ENCODE data around the gene ST6GALNAC4. TPM values are rescaled to one million over a fixed set of nuclear protein-coding genes. Genes with fewer than 3 reads are reported as not detected.

The ST6GALNAC4 gene
- total RNA-seq, 4 donors from 2014 or later: 9.6 to 39.1 (median 21.4) TPM

DNA sequence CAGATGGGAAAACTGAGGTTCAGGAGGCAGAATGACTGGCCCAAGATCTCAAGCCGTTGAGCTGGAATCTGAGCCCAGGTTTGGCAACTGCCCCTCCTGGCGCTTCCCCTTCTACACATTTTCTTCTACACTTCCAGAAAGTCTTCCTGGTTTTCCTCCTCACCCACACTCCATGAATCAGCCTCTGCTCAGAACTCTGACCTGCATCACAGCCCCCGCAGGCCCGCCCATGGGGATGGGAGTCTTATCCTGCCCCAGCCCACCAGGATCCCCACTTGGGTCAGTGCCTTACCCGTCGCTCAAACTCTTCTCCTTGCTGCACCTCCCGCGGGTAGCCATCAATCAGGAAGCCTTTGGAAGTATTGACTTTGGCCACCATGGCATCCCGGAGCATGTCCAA lies 45.3 kb downstream of the ST6GALNAC4 start:
- TF ChIP-seq, protein P1, sequence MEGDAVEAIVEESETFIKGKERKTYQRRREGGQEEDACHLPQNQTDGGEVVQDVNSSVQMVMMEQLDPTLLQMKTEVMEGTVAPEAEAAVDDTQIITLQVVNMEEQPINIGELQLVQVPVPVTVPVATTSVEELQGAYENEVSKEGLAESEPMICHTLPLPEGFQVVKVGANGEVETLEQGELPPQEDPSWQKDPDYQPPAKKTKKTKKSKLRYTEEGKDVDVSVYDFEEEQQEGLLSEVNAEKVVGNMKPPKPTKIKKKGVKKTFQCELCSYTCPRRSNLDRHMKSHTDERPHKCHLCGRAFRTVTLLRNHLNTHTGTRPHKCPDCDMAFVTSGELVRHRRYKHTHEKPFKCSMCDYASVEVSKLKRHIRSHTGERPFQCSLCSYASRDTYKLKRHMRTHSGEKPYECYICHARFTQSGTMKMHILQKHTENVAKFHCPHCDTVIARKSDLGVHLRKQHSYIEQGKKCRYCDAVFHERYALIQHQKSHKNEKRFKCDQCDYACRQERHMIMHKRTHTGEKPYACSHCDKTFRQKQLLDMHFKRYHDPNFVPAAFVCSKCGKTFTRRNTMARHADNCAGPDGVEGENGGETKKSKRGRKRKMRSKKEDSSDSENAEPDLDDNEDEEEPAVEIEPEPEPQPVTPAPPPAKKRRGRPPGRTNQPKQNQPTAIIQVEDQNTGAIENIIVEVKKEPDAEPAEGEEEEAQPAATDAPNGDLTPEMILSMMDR (IDR thresholded peaks at IDR 0.05; ENCODE audit: low read depth): no peak

DNA sequence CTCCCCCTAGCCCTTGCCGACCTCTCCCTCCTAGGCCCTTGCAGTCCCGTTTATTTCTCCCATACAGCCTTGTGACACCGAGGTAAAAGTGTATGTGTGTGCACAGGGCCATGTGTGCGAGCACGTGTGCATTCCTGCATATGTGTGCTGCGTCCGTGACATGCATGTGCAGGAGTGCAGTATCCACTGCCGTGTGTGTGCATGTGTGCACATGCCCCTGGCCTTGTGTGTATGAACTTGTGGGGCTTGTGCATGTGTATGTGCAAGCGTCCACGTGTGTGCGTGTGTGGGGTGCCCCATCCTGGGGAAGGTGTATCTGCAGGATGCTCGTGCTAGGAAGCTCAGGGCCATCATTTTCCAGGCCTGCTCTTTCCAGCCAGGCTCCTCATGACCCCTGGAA lies 46.0 kb downstream of the ST6GALNAC4 start:
- TF ChIP-seq, protein P1 (IDR thresholded peaks at IDR 0.05; ENCODE audit: low read depth): no peak

DNA sequence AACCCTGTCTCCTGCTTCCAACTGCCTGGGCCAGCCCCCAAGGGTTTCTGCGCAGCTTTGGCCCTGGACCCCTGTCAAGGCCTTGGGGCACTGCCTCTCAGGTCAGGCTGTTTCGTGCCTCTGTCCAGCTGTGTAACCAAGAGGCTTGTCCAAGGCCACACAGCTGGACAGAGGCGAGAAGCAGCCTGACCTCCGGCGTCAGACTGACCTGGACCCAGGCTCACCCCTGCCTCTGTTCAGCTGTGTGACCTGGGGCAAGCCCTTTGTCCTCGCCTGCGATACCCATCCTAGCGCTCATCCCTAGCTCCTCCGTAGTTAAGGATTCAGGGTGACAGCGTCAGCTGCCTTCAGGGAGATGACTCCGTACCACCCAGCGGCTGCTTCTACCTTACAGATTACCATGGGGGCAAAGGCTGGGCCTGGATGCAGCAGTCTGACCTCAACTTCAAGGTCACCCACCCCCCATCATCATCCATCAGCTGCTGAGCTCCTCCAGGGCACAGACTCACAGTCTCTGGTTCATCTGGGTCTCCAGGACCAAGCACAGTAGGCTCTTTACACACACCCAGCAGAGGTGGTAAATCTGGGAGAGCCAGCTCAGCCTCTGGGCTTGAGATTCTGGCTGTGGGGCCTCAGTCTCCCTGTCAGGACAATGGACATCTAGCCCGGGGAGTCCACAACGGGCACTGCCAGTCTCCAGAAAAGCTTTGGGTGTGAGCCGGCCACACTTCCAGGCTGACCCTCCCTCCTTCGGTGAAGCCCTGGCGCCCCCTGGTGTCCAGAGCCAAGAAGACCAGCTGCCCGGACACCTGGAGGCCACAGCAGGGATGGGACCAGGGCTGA lies 47.3 kb downstream of the ST6GALNAC4 start:
- TF ChIP-seq, protein P1 (IDR thresholded peaks at IDR 0.05; ENCODE audit: low read depth): no peak

DNA sequence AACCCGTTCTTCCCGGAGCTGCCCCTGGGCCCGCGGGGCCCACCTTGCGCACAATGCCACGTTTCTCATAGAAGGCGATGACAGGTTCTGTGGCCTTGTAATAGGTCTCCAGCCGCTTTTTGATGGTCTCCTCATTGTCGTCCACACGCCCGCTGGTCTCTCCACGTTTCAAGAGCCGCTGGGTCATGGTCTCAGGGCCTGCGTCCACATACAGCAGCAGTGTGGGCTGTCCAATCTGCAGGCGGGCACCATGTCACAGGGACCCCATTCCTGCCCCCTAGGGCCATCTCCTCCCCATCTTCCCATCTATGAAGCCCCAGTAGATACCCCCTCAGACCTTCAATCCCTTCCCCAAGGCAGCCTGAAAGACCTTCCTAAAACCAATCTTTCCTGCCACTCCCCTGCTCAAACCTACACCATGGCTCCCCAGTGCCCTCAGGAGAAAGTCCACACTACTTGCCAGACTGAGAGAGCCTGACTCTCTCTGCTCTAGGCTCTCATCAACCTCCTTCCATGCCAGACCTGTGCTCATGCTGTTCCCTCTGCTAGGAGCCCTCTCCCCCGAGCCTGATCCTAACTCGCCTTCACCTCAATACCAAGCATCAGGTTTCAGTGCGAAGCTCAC lies 48.5 kb downstream of the ST6GALNAC4 start:
- TF ChIP-seq, protein P1 (IDR thresholded peaks at IDR 0.05; ENCODE audit: low read depth): no peak

DNA sequence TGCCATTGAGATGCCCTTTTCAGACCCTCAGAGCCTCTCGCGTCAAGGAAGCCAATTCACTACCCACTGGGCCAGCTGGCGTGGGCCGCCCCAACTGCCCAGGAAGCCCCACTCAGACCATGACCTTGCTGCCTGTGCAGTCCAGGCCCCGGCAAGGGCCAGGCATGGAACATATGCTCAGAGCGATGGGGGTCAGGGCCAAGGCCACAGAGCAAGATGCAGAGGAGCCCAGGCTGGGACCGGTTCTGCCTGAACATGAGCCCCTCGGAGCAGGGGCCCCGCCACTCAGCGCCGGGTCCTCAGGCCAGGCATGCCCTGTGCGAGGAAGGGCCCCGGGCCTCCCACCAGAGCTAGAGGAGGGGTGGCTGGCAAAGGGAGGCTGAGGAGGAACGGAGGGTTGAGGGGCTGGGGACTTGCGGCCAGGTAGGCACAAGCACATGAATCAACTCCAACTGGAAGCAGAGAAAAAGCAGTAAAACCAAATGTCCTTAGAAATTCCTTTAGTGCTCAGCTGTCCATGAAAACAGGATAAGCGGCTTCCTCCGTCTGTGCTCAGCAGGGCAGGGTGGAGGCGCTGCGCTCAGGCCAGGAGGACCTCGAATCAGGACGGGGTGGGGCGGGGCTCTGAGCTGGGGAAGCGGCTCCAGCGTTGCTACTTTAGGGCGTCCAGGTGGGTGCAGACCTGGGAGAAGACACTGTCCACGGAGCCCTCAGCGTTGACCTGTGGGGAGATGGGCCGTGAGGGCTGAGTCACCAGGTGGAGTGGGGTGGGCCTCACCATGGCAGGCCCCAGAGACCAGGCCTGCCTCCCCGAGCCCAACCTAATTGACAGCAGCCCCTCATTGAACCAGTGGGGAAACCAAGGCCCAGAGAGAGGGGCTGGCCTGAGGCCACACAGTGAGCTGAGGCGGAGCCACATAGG lies 49.2 kb downstream of the ST6GALNAC4 start:
- TF ChIP-seq, protein P1 (IDR thresholded peaks at IDR 0.05; ENCODE audit: low read depth): no peak

DNA sequence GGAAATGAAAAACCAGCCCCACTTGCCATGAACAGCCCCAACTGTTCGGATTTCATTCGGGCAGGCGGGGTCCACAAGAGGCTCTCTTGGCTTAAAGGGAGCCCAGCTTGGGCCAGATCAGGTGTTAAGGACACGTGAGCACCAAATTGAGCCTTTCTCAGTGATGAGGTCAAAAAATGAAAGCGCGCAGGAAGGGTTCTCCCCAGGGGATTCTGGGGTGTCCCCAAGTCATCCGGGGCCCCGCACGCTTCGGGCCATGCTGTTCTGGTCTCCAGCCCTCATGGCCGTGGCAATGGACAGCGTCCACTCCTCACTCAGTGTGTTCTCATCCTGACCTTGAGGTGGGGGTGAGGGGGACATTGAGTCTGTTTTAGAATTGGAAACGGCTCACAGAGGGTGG lies 50.3 kb downstream of the ST6GALNAC4 start:
- TF ChIP-seq, protein P1 (IDR thresholded peaks at IDR 0.05; ENCODE audit: low read depth): no peak
